Endothelial cell of umbilical vein (primary cell): ENCODE results near the gene CD207. TPM values are rescaled to one million over a fixed set of nuclear protein-coding genes. Genes with fewer than 3 reads are reported as not detected.

Experiments used
- BruUV-seq: library from RNA; stranded (reverse); fragments of 400-500 nt; replicated peaks from 2 replicates; lab custom pipeline; 2021; lab: Mats Ljungman, UMichigan
- CTCF ChIA-PET: fragments of 300-600, 350-600 bp; sonication (Branson Sonifier 250); formaldehyde crosslinking; loops from one replicate; lab custom pipeline; 2021; ENCODE audit warnings: antibody characterized with exemption, inconsistent platforms; lab: Charles Lee
- POLR2A ChIA-PET: fragments of 300-600, 350-600 bp; sonication (Branson Sonifier 250); formaldehyde crosslinking; loops from one replicate; lab custom pipeline; 2021; ENCODE audit warnings: antibody characterized with exemption, inconsistent platforms; lab: Charles Lee
- DNase-seq: peaks from one replicate; pipeline ENCODE4 v3.0.0-alpha.2; 2011; ENCODE audit warnings: low read depth, low spot score
- FAIRE-seq: peaks from 2 replicates; lab custom pipeline; 2011; peaks lifted over from hg19 to GRCh38; lab: Jason Lieb, UNC
- H2AFZ ChIP-seq: 2 replicates; pipeline ENCODE4 v1.6.0; 2012; ENCODE audit warnings: low read depth, low read length, control low read depth, inconsistent platforms
- H3K27ac ChIP-seq: 2 replicates; pipeline ENCODE4 v1.5.1; 2011; ENCODE audit warnings: low read depth, mild to moderate bottlenecking, control low read depth, low read length, moderate library complexity; ENCODE audit not compliant: insufficient read depth
- H3K27me3 ChIP-seq, 2 experiments: 2 replicates each; pipeline versions ENCODE4 v1.6.0 to v1.6.1; 2011; ENCODE audit warnings: low read length in 2 of 2, mixed read lengths in 1 of 2; ENCODE audit not compliant: control insufficient read depth in 2 of 2, insufficient read depth in 2 of 2
- H3K36me3 ChIP-seq, 2 experiments: 2 replicates in 1 of 2; 3 replicates in 1 of 2; pipeline ENCODE4 v1.5.1; 2011; ENCODE audit warnings: low read length in 2 of 2, mild to moderate bottlenecking in 1 of 2, moderate library complexity in 1 of 2; ENCODE audit not compliant: control insufficient read depth in 2 of 2, insufficient read depth in 2 of 2; ENCODE audit errors: extremely low read depth in 1 of 2
- H3K4me1 ChIP-seq: 3 replicates; pipeline ENCODE4 v1.5.1; 2011; ENCODE audit warnings: mild to moderate bottlenecking, low read length; ENCODE audit not compliant: control insufficient read depth, insufficient read depth; ENCODE audit errors: extremely low read depth
- H3K4me2 ChIP-seq: 2 replicates; pipeline ENCODE4 v1.6.1; 2011; ENCODE audit warnings: low read length, control low read depth, mixed read lengths; ENCODE audit not compliant: insufficient read depth
- H3K4me3 ChIP-seq, 3 experiments: fragments of 200-600 bp in 1 of 3; sonication (generic), shearing (Covaris generic) in 1 of 3; replicated peaks in 1 of 3; 2 replicates each; pipeline ENCODE4 v1.5.1; 2011 to 2016; ENCODE audit warnings: control low read depth in 3 of 3, low read length in 3 of 3, mild to moderate bottlenecking in 2 of 3, inconsistent platforms in 1 of 3, low read depth in 1 of 3, moderate library complexity in 1 of 3; ENCODE audit not compliant: insufficient read depth in 1 of 3
- H3K79me2 ChIP-seq: 2 replicates; pipeline ENCODE4 v1.6.0; 2012; ENCODE audit warnings: low read length, inconsistent platforms; ENCODE audit not compliant: control insufficient read depth, insufficient read depth
- H3K9ac ChIP-seq: replicated peaks from 2 replicates; pipeline ENCODE3; 2011; ENCODE audit warnings: low read length, control low read depth; ENCODE audit not compliant: insufficient read depth; ENCODE audit errors: extremely low read depth
- H3K9me1 ChIP-seq: replicated peaks from 3 replicates; pipeline ENCODE4 v1.6.0; 2011; ENCODE audit warnings: mild to moderate bottlenecking, low read length; ENCODE audit not compliant: control insufficient read depth, insufficient read depth; ENCODE audit errors: extremely low read depth
- H3K9me3 ChIP-seq: replicated peaks from 2 replicates; pipeline ENCODE4 v1.5.1; 2012; ENCODE audit warnings: low read length, inconsistent platforms; ENCODE audit not compliant: control insufficient read depth, insufficient read depth
- H4K20me1 ChIP-seq: replicated peaks from 2 replicates; pipeline ENCODE3; 2011; ENCODE audit warnings: mild to moderate bottlenecking, low read length; ENCODE audit not compliant: control insufficient read depth, insufficient read depth; ENCODE audit errors: extremely low read depth
- EZH2 ChIP-seq: IDR thresholded peaks from 2 replicates; pipeline ENCODE4 v1.6.1; 2012; ENCODE audit warnings: borderline replicate concordance, low read depth, mild to moderate bottlenecking, moderate library complexity, low read length, inconsistent platforms; ENCODE audit not compliant: severe bottlenecking
- FOS ChIP-seq: IDR thresholded peaks from 2 replicates; pipeline ENCODE4 v1.6.1; 2011; ENCODE audit warnings: mild to moderate bottlenecking, low read length, moderate library complexity, borderline replicate concordance; ENCODE audit not compliant: insufficient read depth
- GATA2 ChIP-seq: IDR thresholded peaks from 2 replicates; pipeline ENCODE4 v1.7.0; 2011; ENCODE audit warnings: low read depth, mild to moderate bottlenecking, moderate library complexity, mixed read lengths, low read length; ENCODE audit not compliant: insufficient read length, insufficient read depth
- JUN ChIP-seq: IDR thresholded peaks from 2 replicates; pipeline ENCODE4 v1.6.1; 2011; ENCODE audit warnings: borderline replicate concordance, low read depth; ENCODE audit not compliant: insufficient read length, insufficient read depth
- MYC ChIP-seq: IDR thresholded peaks from one replicate; pipeline ENCODE4 v1.6.1; 2011; ENCODE audit warnings: mild to moderate bottlenecking, low read depth, low read length
- POLR2A ChIP-seq: IDR thresholded peaks from 2 replicates; pipeline ENCODE4 v1.6.1; 2012; ENCODE audit warnings: low read depth, mild to moderate bottlenecking, control low read depth, low read length
- POLR2AphosphoS5 ChIP-seq: IDR thresholded peaks from 2 replicates; pipeline ENCODE4 v1.6.1; 2012; ENCODE audit warnings: low read depth, mild to moderate bottlenecking, control low read depth, low read length, moderate library complexity; ENCODE audit not compliant: insufficient read depth
- dilution Hi-C: fragments of 300-500 bp; cut with MboI; formaldehyde crosslinking; loops from one replicate; pipeline ENCODE4 v1.15.0; 2019; ENCODE audit warnings: low sequenced_read_pairs; ENCODE audit not compliant: extremely low pct_ligation_motif_present
- intact Hi-C: fragments of 100-400 bp; cut with micrococcal nuclease; formaldehyde crosslinking; loops from one replicate; pipeline ENCODE4 v1.10.0; 2022
- polyA plus RNA-seq, 4 experiments: library from polyadenylated mRNA; depleted of rRNA in 3 of 4; stranded (reverse) in 3 of 4; unstranded in 1 of 4; fragments of >200 nt; gene quantifications; 2 replicates each; pipeline versions ENCODE4 v1.2.1 to v1.2.3, GENCODE V29; 2011 to 2012; ENCODE audit warnings: missing spikeins in 1 of 4
- total RNA-seq: library from RNA; stranded (reverse); gene quantifications from 2 replicates; pipeline ENCODE4 v1.2.3, GENCODE V29; 2021
- TF ChIP-seq, protein P1 (sequence below): IDR thresholded peaks from 2 replicates; pipeline ENCODE4 v1.6.1; 2011; ENCODE audit not compliant: insufficient read depth, insufficient read length

Gene CD207
- total and polyA plus RNA-seq, 2 donors (not counting 3 experiments of a cell fraction or from before 2014, with no cell fraction given): not detected

DNA sequence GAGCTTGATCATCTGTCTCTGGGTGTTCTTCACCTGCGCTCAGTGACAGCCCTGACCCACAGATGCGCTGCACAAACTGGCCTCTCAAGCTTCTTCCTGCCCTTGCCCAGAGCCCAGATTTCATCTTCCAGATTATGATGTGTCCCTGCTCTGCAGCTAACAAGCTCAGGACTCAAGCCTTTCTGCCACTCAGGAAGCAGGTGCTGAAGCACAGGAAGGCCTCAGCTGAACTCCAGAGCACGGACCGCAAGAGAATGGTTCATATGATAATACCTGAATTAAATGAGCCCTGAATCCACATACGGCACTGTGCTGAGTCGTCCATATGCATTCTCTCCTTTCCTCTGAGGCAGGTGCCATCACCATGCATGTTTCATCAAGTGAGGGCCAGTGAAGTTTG, 3.8 kb downstream of the CD207 start:
- peaks cover 2 to 7% of the 10 kb centered on the region in 2 experiments for H3K27me3 ChIP-seq
- dilution Hi-C loops (no loop called here), intact Hi-C loops (no loop called here)
- no TSS peak for BruUV-seq
- FAIRE-seq: peak; percentile 26
- no peaks in the 10 kb centered on the region for H4K20me1 ChIP-seq
- ChIA-PET POLR2A (no interaction called here), CTCF (no interaction called here)
- H3K79me2 ChIP-seq: no peaks in the 10 kb centered on the region
- no peaks in the 10 kb centered on the region for H3K36me3 ChIP-seq
- no peaks in the 10 kb centered on the region for H3K9me3 ChIP-seq
- DNase-seq: peak; percentile 49
- no peak overlapping the region for H3K27ac ChIP-seq
- TF ChIP-seq POLR2AphosphoS5: no peak
- no peak for TF ChIP-seq JUN
- no peak for TF ChIP-seq GATA2
- no peak for TF ChIP-seq POLR2A
- TF ChIP-seq EZH2: no peak
- TF ChIP-seq, protein P1, sequence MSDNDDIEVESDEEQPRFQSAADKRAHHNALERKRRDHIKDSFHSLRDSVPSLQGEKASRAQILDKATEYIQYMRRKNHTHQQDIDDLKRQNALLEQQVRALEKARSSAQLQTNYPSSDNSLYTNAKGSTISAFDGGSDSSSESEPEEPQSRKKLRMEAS: no peak
- peaks cover 20% of the 10 kb centered on the region for H3K4me1 ChIP-seq
- no peaks in the 10 kb centered on the region for H3K9me1 ChIP-seq
- H2AFZ ChIP-seq: no peak overlapping the region
- H3K4me3 ChIP-seq: no peak overlapping the region
- no peak overlapping the region for H3K4me2 ChIP-seq
- no peak overlapping the region for H3K9ac ChIP-seq

DNA sequence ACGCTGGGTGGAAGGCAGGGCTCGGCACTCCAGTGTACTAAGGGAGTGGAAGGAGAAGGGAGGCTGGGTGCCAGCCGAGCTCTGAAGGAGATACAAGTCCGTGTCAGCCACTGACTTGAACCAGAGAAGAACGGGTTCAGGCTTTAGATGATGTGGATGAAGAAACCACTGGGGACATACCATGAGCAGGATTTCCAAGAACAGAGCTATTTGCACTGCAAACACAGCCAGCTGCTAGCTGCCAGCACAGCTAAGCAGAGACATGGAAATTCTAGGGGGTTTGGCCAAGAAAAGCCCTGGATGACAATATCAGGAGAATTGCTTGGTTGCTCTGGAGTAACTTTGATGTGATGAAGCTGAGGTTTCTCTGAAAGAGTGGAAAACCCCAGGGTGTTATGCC, 5.2 kb downstream of the CD207 start:
- Histone ChIP-seq H3K9me1 (no peaks in the 10 kb centered on the region), H3K27ac (no peak overlapping the region), H3K4me2 (no peak overlapping the region), H3K79me2 (no peaks in the 10 kb centered on the region), H3K4me3 (no peak overlapping the region), H3K27me3 (peaks cover 0 to 2% of the 10 kb centered on the region in 2 experiments), H4K20me1 (no peaks in the 10 kb centered on the region), H3K9me3 (no peaks in the 10 kb centered on the region), H3K4me1 (peaks cover 20% of the 10 kb centered on the region), H3K9ac (no peak overlapping the region), H3K36me3 (no peaks in the 10 kb centered on the region), H2AFZ (no peak overlapping the region)
- POLR2A ChIA-PET: no interaction called here
- FAIRE-seq (no peak), DNase-seq (peak; percentile 12)
- intact Hi-C loops: no loop called here
- TF ChIP-seq POLR2AphosphoS5 (no peak), EZH2 (no peak), FOS (no peak), GATA2 (no peak), MYC (no peak)
- CTCF ChIA-PET: interaction anchor here (1.0 to 1.5 kb wide), 2 partner anchors 40 to 117 kb away, joined by 3 read pairs; partner anchors contain the start of gene FIGLA
- no TSS peak for BruUV-seq
- dilution Hi-C loops: no loop called here
